Left lung (tissue), 10 donors: ENCODE data around the gene SLC25A21. TPM values are rescaled to one million over a fixed set of nuclear protein-coding genes. Genes with fewer than 3 reads are reported as not detected.

Experiments
- ATAC-seq: fragments of 200-7000 bp; cut with Tn5 transposase; one replicate; pipeline ENCODE4 v1.9.1; 2020; ENCODE audit warnings: moderate library complexity
- DNase-seq, 4 donors: peaks; one replicate each; pipeline ENCODE4 v3.0.0-alpha.2; 2013 to 2020
- H3K27ac ChIP-seq, 2 donors: fragments of 200-600 bp; sonication (generic) in 1 of 2; one replicate each; pipeline versions ENCODE4 v1.5.0 to v1.8.0; 2020 to 2021
- H3K27me3 ChIP-seq, 2 donors: fragments of 200-600 bp; sonication (generic) in 1 of 2; one replicate each; pipeline versions ENCODE4 v1.5.0 to v1.8.0; 2020 to 2021
- H3K36me3 ChIP-seq, 2 donors: fragments of 200-600 bp; sonication (generic) in 1 of 2; one replicate each; pipeline versions ENCODE4 v1.5.0 to v1.8.0; 2020 to 2021
- H3K4me1 ChIP-seq, 2 donors: fragments of 200-600 bp; one replicate each; pipeline ENCODE4 v1.8.0; 2021
- H3K4me3 ChIP-seq, 2 donors: fragments of 200-600 bp; sonication (generic) in 1 of 2; one replicate each; pipeline versions ENCODE4 v1.5.0 to v1.8.0; 2020 to 2021; ENCODE audit warnings: mild to moderate bottlenecking in 1 of 2
- H3K9me3 ChIP-seq, 2 donors: fragments of 200-600 bp; sonication (generic) in 1 of 2; one replicate each; pipeline versions ENCODE4 v1.5.0 to v1.8.0; 2020 to 2021
- intact Hi-C, 2 donors: fragments of 100-400 bp; cut with DNase I; formaldehyde crosslinking; loops; one replicate each; pipeline versions ENCODE4 v1.11.2 to v1.14.2; 2022
- polyA plus RNA-seq, 6 donors: library from polyadenylated mRNA; unstranded; fragments of 120-200 nt; gene quantifications; one replicate each; pipeline ENCODE4 v1.2.1, GENCODE V29; 2013; ENCODE audit not compliant: insufficient read length in 6 of 6
- total RNA-seq, 2 donors: library from RNA; stranded (reverse); fragmentation: NEBNext Ultra II Directional; extraction: Animal tissue kit (Norgen Biotek cat#: 25700); gene quantifications; one replicate each; pipeline ENCODE4 v1.2.1, GENCODE V29; 2021
- TF ChIP-seq, protein P1 (sequence below), 2 donors: fragments of 200-600 bp; sonication (generic) in 1 of 2; IDR thresholded peaks; one replicate each; pipeline versions ENCODE4 v1.5.0 to v1.8.0; 2021; ENCODE audit warnings: antibody characterized with exemption in 2 of 2
- donor health status: DM: no; HTN: yes; CAD: no.
- donor health status: DM: no; HTN: no; CAD: no.

The SLC25A21 gene
- total and polyA plus RNA-seq, 8 donors = 0.47 to 3.7 (median 2.7) TPM

DNA sequence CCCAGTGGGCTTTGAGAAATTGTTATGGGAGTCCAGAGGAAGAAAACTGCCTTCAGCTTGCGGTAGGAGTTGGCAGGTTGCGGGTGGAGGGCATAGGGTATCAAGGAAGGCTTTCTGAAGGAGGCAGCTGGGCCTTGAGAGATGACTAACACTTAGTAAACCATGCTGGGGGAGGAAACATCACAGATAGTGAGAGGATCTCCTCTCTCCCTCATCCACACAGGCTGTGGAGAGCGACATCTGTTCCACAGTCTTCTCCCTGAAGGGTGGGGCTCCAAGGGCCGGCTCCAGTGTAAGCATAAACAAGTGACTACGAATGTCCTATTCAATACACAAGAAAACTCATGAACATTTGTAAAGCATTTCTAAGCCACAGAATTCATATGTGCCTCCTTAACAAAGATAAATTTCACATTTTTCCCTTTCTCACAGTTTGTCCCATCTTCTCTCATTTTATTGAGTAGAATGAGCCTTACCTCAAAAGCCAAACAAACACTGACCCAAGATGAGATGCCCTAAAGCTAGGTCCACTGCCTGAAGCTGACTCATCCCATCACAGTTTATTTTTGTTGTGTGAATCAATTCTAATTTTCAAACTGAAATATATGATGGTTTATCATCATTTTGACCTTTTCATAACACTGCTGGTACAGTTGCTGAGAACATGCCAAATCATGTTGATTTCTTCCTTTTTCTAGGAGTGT, 227.9 kb downstream of the SLC25A21 start:
- Histone ChIP-seq H3K27ac (no peak overlapping the region), H3K9me3 (no peaks in the 10 kb centered on the region), H3K36me3 (no peaks in the 10 kb centered on the region), H3K27me3 (no peaks in the 10 kb centered on the region), H3K4me3 (no peak overlapping the region), H3K4me1 (no peaks in the 10 kb centered on the region)
- intact Hi-C loops = no loop called here
- no peak for DNase-seq
- no peak for ATAC-seq
- TF ChIP-seq, protein P1, sequence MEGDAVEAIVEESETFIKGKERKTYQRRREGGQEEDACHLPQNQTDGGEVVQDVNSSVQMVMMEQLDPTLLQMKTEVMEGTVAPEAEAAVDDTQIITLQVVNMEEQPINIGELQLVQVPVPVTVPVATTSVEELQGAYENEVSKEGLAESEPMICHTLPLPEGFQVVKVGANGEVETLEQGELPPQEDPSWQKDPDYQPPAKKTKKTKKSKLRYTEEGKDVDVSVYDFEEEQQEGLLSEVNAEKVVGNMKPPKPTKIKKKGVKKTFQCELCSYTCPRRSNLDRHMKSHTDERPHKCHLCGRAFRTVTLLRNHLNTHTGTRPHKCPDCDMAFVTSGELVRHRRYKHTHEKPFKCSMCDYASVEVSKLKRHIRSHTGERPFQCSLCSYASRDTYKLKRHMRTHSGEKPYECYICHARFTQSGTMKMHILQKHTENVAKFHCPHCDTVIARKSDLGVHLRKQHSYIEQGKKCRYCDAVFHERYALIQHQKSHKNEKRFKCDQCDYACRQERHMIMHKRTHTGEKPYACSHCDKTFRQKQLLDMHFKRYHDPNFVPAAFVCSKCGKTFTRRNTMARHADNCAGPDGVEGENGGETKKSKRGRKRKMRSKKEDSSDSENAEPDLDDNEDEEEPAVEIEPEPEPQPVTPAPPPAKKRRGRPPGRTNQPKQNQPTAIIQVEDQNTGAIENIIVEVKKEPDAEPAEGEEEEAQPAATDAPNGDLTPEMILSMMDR (IDR thresholded peaks at IDR 0.05) = no peak

DNA sequence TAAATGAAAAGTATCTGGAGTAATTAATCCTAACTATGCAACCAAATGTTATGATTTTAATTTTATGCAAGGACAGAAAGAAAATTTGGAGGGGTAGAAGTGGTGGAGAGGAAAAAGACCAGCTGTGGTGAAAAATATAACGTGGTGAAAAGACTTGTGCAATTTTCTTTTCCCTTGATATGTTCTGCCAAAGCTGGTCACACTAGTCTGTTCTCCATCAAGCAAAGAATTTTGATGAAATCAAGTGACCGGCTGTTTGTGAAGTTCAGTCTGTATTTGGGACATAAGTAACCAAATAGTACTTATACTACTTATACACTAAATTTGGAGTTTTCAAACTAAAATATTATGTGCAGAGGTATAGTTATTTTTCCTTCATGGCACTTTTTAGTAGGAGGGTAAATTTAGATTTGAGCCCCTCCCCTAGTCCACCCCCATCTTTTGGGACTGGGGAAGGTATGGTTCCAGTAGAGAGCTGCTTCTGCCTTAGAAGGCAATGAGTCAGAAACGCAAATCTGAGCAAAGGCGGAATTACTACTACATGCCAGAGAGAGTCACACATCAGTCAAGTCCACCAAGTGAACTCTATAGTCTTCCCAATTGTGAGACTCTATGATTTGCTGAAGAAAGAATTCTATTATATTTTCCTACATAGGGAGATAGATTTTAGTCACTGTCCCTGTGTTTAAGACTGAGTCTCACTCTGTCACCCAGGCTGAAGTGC, 229.7 kb downstream of the SLC25A21 start:
- DNase-seq (peak in 1 of 4 donors; percentile 19), ATAC-seq (no peak)
- Histone ChIP-seq H3K4me1 (no peaks in the 10 kb centered on the region), H3K27me3 (no peaks in the 10 kb centered on the region), H3K9me3 (no peaks in the 10 kb centered on the region), H3K4me3 (no peak overlapping the region), H3K36me3 (no peaks in the 10 kb centered on the region), H3K27ac (no peak overlapping the region)
- intact Hi-C loops = no loop called here
- TF ChIP-seq, protein P1 (IDR thresholded peaks at IDR 0.05) = peak in 1 of 2 donors; percentile 15

DNA sequence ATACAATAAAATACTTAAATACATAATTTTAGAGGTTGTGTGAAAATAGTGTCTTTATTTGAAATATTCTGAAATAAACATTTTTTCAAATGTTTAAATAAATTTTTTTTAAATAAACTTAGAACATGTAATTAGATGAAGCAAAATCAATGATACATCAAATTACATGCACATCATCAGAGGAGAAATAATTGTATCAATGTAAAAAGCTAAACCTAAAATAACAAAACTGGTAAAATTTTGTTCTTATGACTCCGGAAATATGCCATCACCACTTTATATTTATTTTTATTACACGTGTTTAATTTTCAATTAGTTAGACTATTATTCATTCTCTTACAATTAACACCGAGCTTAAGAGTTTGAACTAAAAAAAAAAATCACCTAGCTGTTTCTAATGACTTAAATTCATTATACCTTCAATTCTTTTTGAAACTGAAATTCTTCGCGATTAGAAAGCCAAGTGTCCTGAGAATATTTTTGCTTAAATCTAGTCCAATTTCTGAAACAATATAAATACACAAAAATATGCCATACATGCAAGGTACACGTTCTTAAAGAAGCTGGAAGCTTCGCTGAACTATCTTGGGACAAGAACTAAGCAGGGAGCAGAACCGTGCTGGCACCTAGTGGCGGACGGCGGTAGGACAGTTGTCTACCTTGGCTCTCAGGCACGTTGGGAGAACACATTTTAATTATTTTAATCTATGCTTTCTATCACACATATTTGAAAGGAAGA, 230.5 kb downstream of the SLC25A21 start:
- TF ChIP-seq, protein P1 (IDR thresholded peaks at IDR 0.05) = peak; percentile 81 to 90
- H3K4me3 ChIP-seq = no peak overlapping the region
- no peaks in the 10 kb centered on the region for H3K4me1 ChIP-seq
- intact Hi-C loops = no loop called here
- no peaks in the 10 kb centered on the region for H3K27me3 ChIP-seq
- no peaks in the 10 kb centered on the region for H3K36me3 ChIP-seq
- ATAC-seq = peak; percentile 96
- peak; percentile 47 to 86 (median 63) for DNase-seq
- no peak overlapping the region for H3K27ac ChIP-seq
- H3K9me3 ChIP-seq = no peaks in the 10 kb centered on the region

DNA sequence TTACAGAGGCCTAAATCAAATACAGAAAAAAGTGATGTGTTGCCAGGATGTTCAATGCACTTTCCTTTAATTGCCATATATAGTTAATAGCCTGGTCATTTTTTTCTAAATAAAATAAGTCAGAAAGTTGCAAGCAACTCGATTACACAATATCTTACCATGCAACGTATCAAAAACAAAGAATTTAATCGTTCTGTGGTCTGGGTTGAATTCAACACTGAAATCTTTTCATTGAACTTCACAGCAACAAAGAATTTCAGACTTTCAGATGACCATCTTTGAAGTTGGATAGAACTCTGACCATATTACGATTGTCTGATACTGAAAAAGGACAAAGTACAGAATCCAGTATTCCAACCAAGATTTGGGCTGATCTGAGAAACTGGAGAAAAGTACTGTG, 231.9 kb downstream of the SLC25A21 start:
- ATAC-seq = no peak
- TF ChIP-seq, protein P1 (IDR thresholded peaks at IDR 0.05) = no peak
- no peak for DNase-seq
- no peak overlapping the region for H3K4me3 ChIP-seq
- H3K36me3 ChIP-seq = no peaks in the 10 kb centered on the region
- intact Hi-C loops = no loop called here
- H3K4me1 ChIP-seq = no peaks in the 10 kb centered on the region
- H3K9me3 ChIP-seq = no peaks in the 10 kb centered on the region
- H3K27me3 ChIP-seq = no peaks in the 10 kb centered on the region
- H3K27ac ChIP-seq = no peak overlapping the region

DNA sequence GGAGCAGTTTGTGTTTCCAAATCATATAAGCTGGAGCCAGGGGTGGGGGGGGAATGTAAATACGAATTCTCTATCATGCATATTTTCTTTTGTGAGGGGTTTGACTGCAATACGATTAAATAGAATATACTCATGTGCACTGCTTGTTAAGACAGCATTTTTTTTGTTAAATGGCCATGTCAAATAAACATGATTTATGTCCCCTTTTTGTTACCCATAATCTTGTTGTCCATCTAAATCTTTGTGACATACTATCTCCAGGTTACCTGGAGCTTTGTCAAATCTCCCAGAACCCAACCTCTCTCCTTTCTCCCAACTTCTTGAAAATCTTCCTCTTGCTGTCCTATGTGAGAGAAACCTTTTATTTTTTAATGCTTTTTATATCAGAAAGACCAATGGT, 233.1 kb downstream of the SLC25A21 start:
- ATAC-seq = no peak

More for the DNA sequence above, 233.1 kb downstream of the SLC25A21 start:
- H3K27me3 ChIP-seq = no peaks in the 10 kb centered on the region
- intact Hi-C loops = no loop called here
- no peaks in the 10 kb centered on the region for H3K4me1 ChIP-seq
- no peak overlapping the region for H3K4me3 ChIP-seq
- H3K36me3 ChIP-seq = no peaks in the 10 kb centered on the region
- H3K9me3 ChIP-seq = no peaks in the 10 kb centered on the region
- TF ChIP-seq, protein P1 (IDR thresholded peaks at IDR 0.05) = no peak
- no peak overlapping the region for H3K27ac ChIP-seq
- no peak for DNase-seq
